HCT116 (cell line): ENCODE measurements around the gene ARFGAP3.

Experiments
- CBX3 ChIP-seq: IDR thresholded peaks from 2 replicates; pipeline ENCODE4 v1.6.1; 2012; ENCODE audit warnings: low read depth
- CEBPB ChIP-seq: IDR thresholded peaks from 2 replicates; pipeline ENCODE4 v1.6.1; 2012; ENCODE audit warnings: low read depth
- EZH2 ChIP-seq: fragments of 200-600 bp; sonication (generic); IDR thresholded peaks from 2 replicates; pipeline ENCODE4 v1.6.1; 2017; ENCODE audit warnings: antibody characterized with exemption, mixed run types
- POLR2A ChIP-seq: IDR thresholded peaks from 2 replicates; pipeline ENCODE4 v1.7.0; 2011; ENCODE audit warnings: borderline replicate concordance; ENCODE audit not compliant: insufficient read depth, insufficient read length; ENCODE audit errors: extremely low read depth
- POLR2AphosphoS5 ChIP-seq: IDR thresholded peaks from 2 replicates; pipeline ENCODE4 v1.6.1; 2011; ENCODE audit warnings: mild to moderate bottlenecking, low read depth, low read length, moderate library complexity
- RAD21 ChIP-seq: IDR thresholded peaks from 2 replicates; pipeline ENCODE4 v1.6.1; 2012; ENCODE audit warnings: low read depth, mild to moderate bottlenecking
- SIN3A ChIP-seq: IDR thresholded peaks from 2 replicates; pipeline ENCODE4 v1.6.1; 2012; ENCODE audit warnings: low read depth
- SRF ChIP-seq: IDR thresholded peaks from 2 replicates; pipeline ENCODE4 v1.6.1; 2012; ENCODE audit warnings: low read depth
- TF ChIP-seq, protein P1 (sequence below), 3 experiments: fragments of 200-600 bp in 1 of 3; sonication (generic) in 1 of 3; IDR thresholded peaks in 2 of 3; conservative IDR thresholded peaks in 1 of 3; 2 replicates each; pipeline ENCODE4 v1.5.1; 2012 to 2017; ENCODE audit warnings: low read depth in 2 of 3, low read length in 2 of 3, antibody characterized with exemption in 1 of 3, borderline replicate concordance in 1 of 3, control low read depth in 1 of 3, mild to moderate bottlenecking in 1 of 3, mixed read lengths in 1 of 3, mixed run types in 1 of 3, moderate library complexity in 1 of 3; ENCODE audit not compliant: insufficient read depth in 1 of 3
- TF ChIP-seq, protein P2 (sequence below): IDR thresholded peaks from 2 replicates; pipeline ENCODE4 v1.6.1; 2012; ENCODE audit warnings: low read depth

- TF ChIP-seq CEBPB (no peak), RAD21 (no peak), EZH2 (no peak), POLR2AphosphoS5 (no peak), CBX3 (no peak), POLR2A (no peak), SRF (no peak), SIN3A (no peak)
- TF ChIP-seq, protein P1, sequence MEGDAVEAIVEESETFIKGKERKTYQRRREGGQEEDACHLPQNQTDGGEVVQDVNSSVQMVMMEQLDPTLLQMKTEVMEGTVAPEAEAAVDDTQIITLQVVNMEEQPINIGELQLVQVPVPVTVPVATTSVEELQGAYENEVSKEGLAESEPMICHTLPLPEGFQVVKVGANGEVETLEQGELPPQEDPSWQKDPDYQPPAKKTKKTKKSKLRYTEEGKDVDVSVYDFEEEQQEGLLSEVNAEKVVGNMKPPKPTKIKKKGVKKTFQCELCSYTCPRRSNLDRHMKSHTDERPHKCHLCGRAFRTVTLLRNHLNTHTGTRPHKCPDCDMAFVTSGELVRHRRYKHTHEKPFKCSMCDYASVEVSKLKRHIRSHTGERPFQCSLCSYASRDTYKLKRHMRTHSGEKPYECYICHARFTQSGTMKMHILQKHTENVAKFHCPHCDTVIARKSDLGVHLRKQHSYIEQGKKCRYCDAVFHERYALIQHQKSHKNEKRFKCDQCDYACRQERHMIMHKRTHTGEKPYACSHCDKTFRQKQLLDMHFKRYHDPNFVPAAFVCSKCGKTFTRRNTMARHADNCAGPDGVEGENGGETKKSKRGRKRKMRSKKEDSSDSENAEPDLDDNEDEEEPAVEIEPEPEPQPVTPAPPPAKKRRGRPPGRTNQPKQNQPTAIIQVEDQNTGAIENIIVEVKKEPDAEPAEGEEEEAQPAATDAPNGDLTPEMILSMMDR (IDR thresholded peaks at IDR 0.05 in 2 of 3, conservative IDR thresholded peaks at IDR 0.05 in 1 of 3; ENCODE audit: borderline replicate concordance in 1 of 3, insufficient read depth in 1 of 3, low read depth in 2 of 3, low read length in 2 of 3): no peak
- TF ChIP-seq, protein P2, sequence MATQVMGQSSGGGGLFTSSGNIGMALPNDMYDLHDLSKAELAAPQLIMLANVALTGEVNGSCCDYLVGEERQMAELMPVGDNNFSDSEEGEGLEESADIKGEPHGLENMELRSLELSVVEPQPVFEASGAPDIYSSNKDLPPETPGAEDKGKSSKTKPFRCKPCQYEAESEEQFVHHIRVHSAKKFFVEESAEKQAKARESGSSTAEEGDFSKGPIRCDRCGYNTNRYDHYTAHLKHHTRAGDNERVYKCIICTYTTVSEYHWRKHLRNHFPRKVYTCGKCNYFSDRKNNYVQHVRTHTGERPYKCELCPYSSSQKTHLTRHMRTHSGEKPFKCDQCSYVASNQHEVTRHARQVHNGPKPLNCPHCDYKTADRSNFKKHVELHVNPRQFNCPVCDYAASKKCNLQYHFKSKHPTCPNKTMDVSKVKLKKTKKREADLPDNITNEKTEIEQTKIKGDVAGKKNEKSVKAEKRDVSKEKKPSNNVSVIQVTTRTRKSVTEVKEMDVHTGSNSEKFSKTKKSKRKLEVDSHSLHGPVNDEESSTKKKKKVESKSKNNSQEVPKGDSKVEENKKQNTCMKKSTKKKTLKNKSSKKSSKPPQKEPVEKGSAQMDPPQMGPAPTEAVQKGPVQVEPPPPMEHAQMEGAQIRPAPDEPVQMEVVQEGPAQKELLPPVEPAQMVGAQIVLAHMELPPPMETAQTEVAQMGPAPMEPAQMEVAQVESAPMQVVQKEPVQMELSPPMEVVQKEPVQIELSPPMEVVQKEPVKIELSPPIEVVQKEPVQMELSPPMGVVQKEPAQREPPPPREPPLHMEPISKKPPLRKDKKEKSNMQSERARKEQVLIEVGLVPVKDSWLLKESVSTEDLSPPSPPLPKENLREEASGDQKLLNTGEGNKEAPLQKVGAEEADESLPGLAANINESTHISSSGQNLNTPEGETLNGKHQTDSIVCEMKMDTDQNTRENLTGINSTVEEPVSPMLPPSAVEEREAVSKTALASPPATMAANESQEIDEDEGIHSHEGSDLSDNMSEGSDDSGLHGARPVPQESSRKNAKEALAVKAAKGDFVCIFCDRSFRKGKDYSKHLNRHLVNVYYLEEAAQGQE: no peak
These were observed 63.9 kb downstream of the ARFGAP3 start for GRCh38 chr22:42792909-42793847.
